Measurements from ENCODE around the gene THUMPD3. TPM values are rescaled to one million over a fixed set of nuclear protein-coding genes. Genes with fewer than 3 reads are reported as not detected.

THUMPD3 gene
- total RNA-seq, 6 donors from 2014 or later = 21.9 to 41.9 (median 31.0) TPM

GRCh38 chr3:9415485-9416138 lies 52.8 kb downstream of the THUMPD3 start:
- 92 to 93% methylated on average over 6 of the region's 6 CpGs for WGBS, 2 donors
- DNase-seq = no peak
- Histone ChIP-seq H3K9me3 (no peaks in the 10 kb centered on the region), H3K27me3 (no peaks in the 10 kb centered on the region), H3K27ac (peak overlapping the region in 1 of 4 donors; percentile 30), H3K4me3 (no peak overlapping the region), H3K36me3 (peaks cover 0 to 8% (median 0%) of the 10 kb centered on the region in 4 donors), H3K4me1 (peaks cover 20 to 55% (median 42%) of the 10 kb centered on the region in 4 donors)
- TF ChIP-seq POLR2AphosphoS5 (IDR thresholded peaks at IDR 0.05) (no peak), EP300 (IDR thresholded peaks at IDR 0.05) (no peak), POLR2A (IDR thresholded peaks at IDR 0.05) (no peak), CTCF (IDR thresholded peaks at IDR 0.05) (no peak)
- ATAC-seq (ENCODE audit: low FRiP score in 2 of 2) = no peak

- no peak for ATAC-seq (ENCODE audit: low FRiP score in 2 of 2)
- DNase-seq = no peak
- WGBS, 2 donors = 48 to 53% methylated on average over 3 of the region's 3 CpGs
- H3K4me1 ChIP-seq = peaks cover 18 to 56% (median 43%) of the 10 kb centered on the region in 4 donors
- H3K9me3 ChIP-seq = no peaks in the 10 kb centered on the region
- H3K27me3 ChIP-seq = no peaks in the 10 kb centered on the region
- no peak for TF ChIP-seq POLR2AphosphoS5 (IDR thresholded peaks at IDR 0.05)
- no peak for TF ChIP-seq POLR2A (IDR thresholded peaks at IDR 0.05)
- no peak for TF ChIP-seq EP300 (IDR thresholded peaks at IDR 0.05)
- TF ChIP-seq CTCF (IDR thresholded peaks at IDR 0.05) = no peak
- peaks cover 0 to 8% (median 0%) of the 10 kb centered on the region in 4 donors for H3K36me3 ChIP-seq
- no peak overlapping the region for H3K4me3 ChIP-seq
- H3K27ac ChIP-seq = peak overlapping the region in 2 of 4 donors; percentile 30 to 41
These were observed 53.4 kb downstream of the THUMPD3 start for GRCh38 chr3:9416139-9416780.

- no peaks in the 10 kb centered on the region for H3K9me3 ChIP-seq
- no peak for ATAC-seq (ENCODE audit: low FRiP score in 2 of 2)
- peaks cover 33 to 56% (median 44%) of the 10 kb centered on the region in 4 donors for H3K4me1 ChIP-seq
- H3K4me3 ChIP-seq = no peak overlapping the region
- TF ChIP-seq POLR2AphosphoS5 (IDR thresholded peaks at IDR 0.05) (no peak), POLR2A (IDR thresholded peaks at IDR 0.05) (no peak), EP300 (IDR thresholded peaks at IDR 0.05) (no peak), CTCF (IDR thresholded peaks at IDR 0.05) (no peak)
- WGBS, 2 donors = 82% methylated on average over 2 of the region's 2 CpGs
- no peaks in the 10 kb centered on the region for H3K27me3 ChIP-seq
- H3K36me3 ChIP-seq = peaks cover 0 to 9% (median 0%) of the 10 kb centered on the region in 4 donors
- H3K27ac ChIP-seq = peak overlapping the region in 2 of 4 donors; percentile 33 to 53
- no peak for DNase-seq
These were observed 58.1 kb downstream of the THUMPD3 start for GRCh38 chr3:9420850-9421549.

- 13 to 19% methylated on average over 5 of the region's 5 CpGs for WGBS, 2 donors
- DNase-seq (peak in 1 of 2 donors; percentile 90), ATAC-seq (ENCODE audit: low FRiP score in 2 of 2) (peak; percentile 96)
- TF ChIP-seq POLR2A (IDR thresholded peaks at IDR 0.05) (peak in 1 of 4 donors; percentile 41), POLR2AphosphoS5 (IDR thresholded peaks at IDR 0.05) (peak; percentile 78 to 86), CTCF (IDR thresholded peaks at IDR 0.05) (peak; percentile 29 to 61 (median 46)), EP300 (IDR thresholded peaks at IDR 0.05) (peak in 2 of 4 donors; percentile 13 to 78)
- Histone ChIP-seq H3K27me3 (no peaks in the 10 kb centered on the region), H3K36me3 (peaks cover 6 to 26% (median 15%) of the 10 kb centered on the region in 4 donors), H3K4me3 (no peak overlapping the region), H3K27ac (peak overlapping the region; percentile 56 to 74 (median 70)), H3K9me3 (no peaks in the 10 kb centered on the region), H3K4me1 (peaks cover 29 to 45% (median 32%) of the 10 kb centered on the region in 4 donors)
These were observed 60.0 kb downstream of the THUMPD3 start for GRCh38 chr3:9422712-9423424.

All from upper lobe of left lung (tissue), 6 donors.